NB4 (cell line): ENCODE data around the gene WASF3.

Source experiments
- DNase-seq: peaks from one replicate; pipeline ENCODE4 v3.0.0; 2010; ENCODE audit warnings: low read depth
- H3K4me3 ChIP-seq: one replicate; pipeline ENCODE4 v1.5.1; 2011; ENCODE audit warnings: mild to moderate bottlenecking, low read depth, low read length, moderate library complexity
- MYC ChIP-seq: IDR thresholded peaks from 2 replicates; pipeline ENCODE4 v1.6.1; 2011; ENCODE audit warnings: low read depth, low read length
- POLR2A ChIP-seq: IDR thresholded peaks from 2 replicates; pipeline ENCODE4 v1.6.1; 2011; ENCODE audit warnings: mild to moderate bottlenecking; ENCODE audit not compliant: insufficient read length; ENCODE audit errors: extremely low read depth
- TF ChIP-seq, protein P1 (sequence below): IDR thresholded peaks from one replicate; pipeline ENCODE4 v1.5.1; 2012; ENCODE audit warnings: low read depth, low read length
- TF ChIP-seq, protein P2 (sequence below): IDR thresholded peaks from 2 replicates; pipeline ENCODE4 v1.6.1; 2011; ENCODE audit warnings: low read depth, low read length

The WASF3 gene

DNA sequence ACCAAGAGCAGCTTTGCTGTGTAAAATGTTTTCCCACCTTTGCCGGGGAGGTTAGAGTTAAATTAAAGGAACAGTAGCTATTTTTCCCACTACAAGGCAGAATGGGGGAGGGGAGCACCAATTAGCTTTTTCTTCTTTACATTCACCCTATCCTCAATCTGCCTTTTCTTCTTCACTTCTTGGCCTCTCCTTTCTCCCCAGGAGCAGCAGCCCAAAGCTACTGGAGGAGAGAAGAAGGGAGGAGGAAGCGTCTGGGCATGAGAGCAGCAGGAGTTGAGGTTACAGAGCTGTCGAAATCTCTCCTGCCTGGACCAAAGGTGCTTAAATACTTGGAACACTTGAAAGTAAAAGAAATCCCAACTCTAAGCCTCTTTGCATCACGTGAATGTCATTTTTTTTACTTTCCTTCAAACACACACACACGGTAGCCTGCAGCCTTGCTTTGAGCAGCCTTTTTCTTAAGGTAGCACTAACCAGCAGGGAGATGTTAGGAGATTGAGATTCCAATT is 39.0 kb upstream of the WASF3 start:
- TF ChIP-seq, protein P1, sequence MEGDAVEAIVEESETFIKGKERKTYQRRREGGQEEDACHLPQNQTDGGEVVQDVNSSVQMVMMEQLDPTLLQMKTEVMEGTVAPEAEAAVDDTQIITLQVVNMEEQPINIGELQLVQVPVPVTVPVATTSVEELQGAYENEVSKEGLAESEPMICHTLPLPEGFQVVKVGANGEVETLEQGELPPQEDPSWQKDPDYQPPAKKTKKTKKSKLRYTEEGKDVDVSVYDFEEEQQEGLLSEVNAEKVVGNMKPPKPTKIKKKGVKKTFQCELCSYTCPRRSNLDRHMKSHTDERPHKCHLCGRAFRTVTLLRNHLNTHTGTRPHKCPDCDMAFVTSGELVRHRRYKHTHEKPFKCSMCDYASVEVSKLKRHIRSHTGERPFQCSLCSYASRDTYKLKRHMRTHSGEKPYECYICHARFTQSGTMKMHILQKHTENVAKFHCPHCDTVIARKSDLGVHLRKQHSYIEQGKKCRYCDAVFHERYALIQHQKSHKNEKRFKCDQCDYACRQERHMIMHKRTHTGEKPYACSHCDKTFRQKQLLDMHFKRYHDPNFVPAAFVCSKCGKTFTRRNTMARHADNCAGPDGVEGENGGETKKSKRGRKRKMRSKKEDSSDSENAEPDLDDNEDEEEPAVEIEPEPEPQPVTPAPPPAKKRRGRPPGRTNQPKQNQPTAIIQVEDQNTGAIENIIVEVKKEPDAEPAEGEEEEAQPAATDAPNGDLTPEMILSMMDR = no peak
- H3K4me3 ChIP-seq = no peak overlapping the region
- DNase-seq = no peak

DNA sequence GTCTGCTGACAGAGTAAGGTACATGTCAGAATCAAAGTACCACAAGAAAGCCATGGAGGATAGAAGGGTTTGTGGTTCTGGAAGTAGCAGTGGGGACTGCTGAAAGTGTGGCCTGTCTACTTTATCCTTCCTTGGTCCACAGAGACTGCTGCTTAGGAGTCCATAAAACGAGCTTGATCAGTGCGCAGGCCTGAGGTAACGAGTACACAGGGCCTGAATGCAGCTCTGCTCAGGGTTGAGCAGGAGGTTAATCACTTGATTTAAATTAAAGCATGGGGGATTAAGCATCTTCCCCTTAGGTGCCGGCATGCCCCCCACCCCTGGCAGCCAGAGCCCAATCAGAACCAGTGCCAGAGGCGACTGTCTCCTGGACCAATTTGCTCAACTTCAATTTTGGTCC is 34.9 kb upstream of the WASF3 start:
- no peak for DNase-seq
- no peak overlapping the region for H3K4me3 ChIP-seq
- TF ChIP-seq MYC = no peak

DNA sequence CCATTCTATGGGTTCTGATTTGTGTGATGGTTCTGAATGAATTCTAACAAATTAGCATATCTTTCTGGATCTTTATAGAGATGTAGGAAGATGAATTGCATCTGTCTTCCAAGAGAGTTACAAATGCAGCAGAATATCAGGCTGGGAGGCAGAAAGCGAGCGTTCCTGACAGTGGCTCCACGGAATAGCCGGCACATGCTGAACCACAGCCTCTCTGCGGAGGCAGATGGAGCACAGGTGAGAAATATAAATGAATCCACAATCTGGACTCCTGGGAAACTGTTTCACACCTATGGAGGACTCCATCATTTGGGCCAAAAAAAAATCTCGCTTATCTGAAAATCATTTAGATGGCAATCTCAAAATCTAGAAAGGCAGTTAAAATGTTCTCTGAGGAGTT is 34.5 kb upstream of the WASF3 start:
- no peak overlapping the region for H3K4me3 ChIP-seq
- TF ChIP-seq, protein P2, sequence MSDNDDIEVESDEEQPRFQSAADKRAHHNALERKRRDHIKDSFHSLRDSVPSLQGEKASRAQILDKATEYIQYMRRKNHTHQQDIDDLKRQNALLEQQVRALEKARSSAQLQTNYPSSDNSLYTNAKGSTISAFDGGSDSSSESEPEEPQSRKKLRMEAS = no peak
- TF ChIP-seq, protein P1 = no peak
- TF ChIP-seq POLR2A (no peak), MYC (no peak)
- no peak for DNase-seq

DNA sequence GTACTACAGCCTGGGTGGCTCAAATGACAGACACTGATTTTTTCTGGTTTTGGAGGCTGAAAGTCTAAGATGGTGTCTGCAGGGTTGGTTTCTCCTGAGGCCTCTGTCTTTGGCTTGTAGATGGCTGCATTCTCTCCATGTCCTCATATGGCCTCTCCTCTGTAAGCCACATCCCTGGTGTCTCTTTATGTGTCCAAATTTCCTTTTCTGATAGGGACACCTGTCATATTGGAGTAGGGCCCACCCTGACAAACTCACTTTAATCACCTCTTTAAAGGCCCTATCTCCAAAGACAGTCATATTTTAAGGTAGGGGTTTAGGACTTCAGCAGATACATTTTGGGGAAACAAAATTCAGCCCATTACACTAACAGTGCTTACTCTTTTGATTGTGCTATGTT is 32.0 kb upstream of the WASF3 start:
- TF ChIP-seq POLR2A = no peak
- TF ChIP-seq, protein P1 = no peak
- TF ChIP-seq, protein P2 = no peak
- no peak for TF ChIP-seq MYC
- DNase-seq = no peak
- H3K4me3 ChIP-seq = no peak overlapping the region

DNA sequence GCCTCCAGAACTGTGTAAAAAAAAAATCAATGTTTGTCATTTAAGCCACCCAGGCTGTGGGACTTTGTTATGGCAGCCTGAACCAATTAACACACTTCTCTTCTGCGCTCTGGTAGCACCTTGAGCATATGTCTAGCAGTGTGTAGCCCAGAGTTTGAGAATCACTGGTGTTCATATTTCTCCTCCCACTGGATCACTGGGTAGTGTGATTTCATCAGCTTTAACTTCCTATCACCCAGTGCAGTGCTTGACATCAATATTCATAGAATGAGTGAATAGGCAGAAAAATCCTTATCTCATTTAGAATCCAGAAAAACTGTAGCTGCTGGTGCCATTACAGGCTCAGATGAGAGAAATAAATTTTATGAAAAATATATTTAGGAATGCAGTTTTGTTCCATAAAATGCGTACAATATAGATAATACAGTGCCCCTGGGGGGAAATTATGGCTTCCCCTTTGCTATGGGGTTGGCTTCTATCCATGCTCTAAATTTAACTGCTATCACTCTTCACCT is 30.7 kb upstream of the WASF3 start:
- DNase-seq = no peak
- no peak overlapping the region for H3K4me3 ChIP-seq
- TF ChIP-seq, protein P1 = no peak
- TF ChIP-seq POLR2A (no peak), MYC (no peak)
- TF ChIP-seq, protein P2 = no peak

DNA sequence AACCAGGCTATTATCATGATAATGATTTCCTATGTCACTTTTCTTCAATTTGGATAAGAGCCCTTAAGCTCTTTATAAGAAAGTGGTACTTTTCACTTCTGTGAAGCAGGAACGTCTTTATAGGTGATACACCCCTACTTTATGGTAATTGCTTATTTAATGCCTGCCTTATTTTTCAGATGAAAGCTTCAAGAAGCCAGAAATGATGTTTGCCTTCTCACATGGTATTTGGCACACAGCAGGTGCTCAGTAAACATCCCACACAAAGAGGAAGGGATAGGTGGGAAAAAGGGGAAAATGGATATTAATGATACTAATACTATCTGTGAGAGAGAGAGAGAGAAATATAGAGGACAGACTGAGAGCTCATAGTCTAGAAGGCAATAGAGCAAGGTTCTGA is 29.0 kb upstream of the WASF3 start:
- no peak for DNase-seq
- H3K4me3 ChIP-seq = no peak overlapping the region
- TF ChIP-seq POLR2A (no peak), MYC (no peak)
- TF ChIP-seq, protein P2 = no peak
- TF ChIP-seq, protein P1 = no peak
